ENCODE results near the gene PTTG1IP.
"Not testable (repeated sequence)": the region's sequence is repeated elsewhere in the genome, so short reads cannot be mapped to it uniquely, and the experiment has no call there.

Gene PTTG1IP

GRCh38 chr21:44912506-44913412, 39.3 kb upstream of the PTTG1IP start:
- not testable (repeated sequence) for H3K27me3 ChIP-seq (ENCODE audit: insufficient read depth, low read length); H3K79me1 ChIP-seq (ENCODE audit: low read length); H3K18ac ChIP-seq (ENCODE audit: low read length); H3K14ac ChIP-seq (ENCODE audit: low read length); H3K4me2 ChIP-seq (ENCODE audit: low read length); H2BK5ac ChIP-seq (ENCODE audit: low read depth, low read length, poor library complexity); H2BK12ac ChIP-seq (ENCODE audit: low read length); DNase-seq; H3K4me3 ChIP-seq (ENCODE audit: low read depth, low read length); H2AFZ ChIP-seq (ENCODE audit: insufficient read depth, low read length, poor library complexity); H3K36me3 ChIP-seq (ENCODE audit: control insufficient read depth in 1 of 2, insufficient read depth in 2 of 2, low read length in 2 of 2); H3K79me2 ChIP-seq (ENCODE audit: control insufficient read depth, insufficient read depth, low read length, poor library complexity); H3K23ac ChIP-seq (ENCODE audit: low read length); H3K9me3 ChIP-seq (ENCODE audit: insufficient read depth, low read depth, low read length); H2AK5ac ChIP-seq (ENCODE audit: low read length); H3K4ac ChIP-seq (ENCODE audit: low read depth, low read length); H2BK120ac ChIP-seq (ENCODE audit: insufficient read depth, low read length, poor library complexity); H4K12ac ChIP-seq (ENCODE audit: low read depth, low read length); H3K4me1 ChIP-seq (ENCODE audit: control insufficient read depth in 1 of 2, insufficient read depth in 2 of 2, low read length in 2 of 2); H3K9ac ChIP-seq (ENCODE audit: low read length); H4K91ac ChIP-seq (ENCODE audit: low read depth, low read length); H4K8ac ChIP-seq (ENCODE audit: low read depth, low read length); H3K27ac ChIP-seq (ENCODE audit: low read depth, low read length)
- WGBS (ENCODE audit: extremely low coverage, insufficient coverage, insufficient read length), result no CpG with 5 or more reads among the region's 25 CpGs

GRCh38 chr21:44912158-44912473, 38.6 kb upstream of the PTTG1IP start:
- Histone ChIP-seq H3K4ac (ENCODE audit: low read depth, low read length) (no peak overlapping the region), H4K8ac (ENCODE audit: low read depth, low read length) (no peak overlapping the region), H3K79me1 (ENCODE audit: low read length) (no peaks in the 10 kb centered on the region), H3K79me2 (ENCODE audit: control insufficient read depth, insufficient read depth, low read length, poor library complexity) (no peaks in the 10 kb centered on the region), H2BK12ac (ENCODE audit: low read length) (no peak overlapping the region), H3K14ac (ENCODE audit: low read length) (no peak overlapping the region), H3K9ac (ENCODE audit: low read length) (no peak overlapping the region), H2AFZ (ENCODE audit: insufficient read depth, low read length, poor library complexity) (no peak overlapping the region), H3K27ac (ENCODE audit: low read depth, low read length) (no peak overlapping the region), H4K12ac (ENCODE audit: low read depth, low read length) (no peak overlapping the region), H3K23ac (ENCODE audit: low read length) (no peak overlapping the region), H2AK5ac (ENCODE audit: low read length) (no peak overlapping the region), H4K91ac (ENCODE audit: low read depth, low read length) (no peak overlapping the region), H2BK120ac (ENCODE audit: insufficient read depth, low read length, poor library complexity) (no peak overlapping the region), H3K9me3 (ENCODE audit: insufficient read depth, low read depth, low read length) (no peaks in the 10 kb centered on the region), H3K4me3 (ENCODE audit: low read depth, low read length) (no peak overlapping the region), H3K27me3 (ENCODE audit: insufficient read depth, low read length) (no peaks in the 10 kb centered on the region), H3K36me3 (ENCODE audit: control insufficient read depth in 1 of 2, insufficient read depth in 2 of 2, low read length in 2 of 2) (no peaks in the 10 kb centered on the region), H3K18ac (ENCODE audit: low read length) (no peak overlapping the region), H3K4me2 (ENCODE audit: low read length) (no peak overlapping the region), H3K4me1 (ENCODE audit: control insufficient read depth in 1 of 2, insufficient read depth in 2 of 2, low read length in 2 of 2) (no peaks in the 10 kb centered on the region), H2BK5ac (ENCODE audit: low read depth, low read length, poor library complexity) (no peak overlapping the region)
- no CpG with 5 or more reads among the region's 8 CpGs for WGBS (ENCODE audit: extremely low coverage, insufficient coverage, insufficient read length)
- DNase-seq, result no peak

DNA sequence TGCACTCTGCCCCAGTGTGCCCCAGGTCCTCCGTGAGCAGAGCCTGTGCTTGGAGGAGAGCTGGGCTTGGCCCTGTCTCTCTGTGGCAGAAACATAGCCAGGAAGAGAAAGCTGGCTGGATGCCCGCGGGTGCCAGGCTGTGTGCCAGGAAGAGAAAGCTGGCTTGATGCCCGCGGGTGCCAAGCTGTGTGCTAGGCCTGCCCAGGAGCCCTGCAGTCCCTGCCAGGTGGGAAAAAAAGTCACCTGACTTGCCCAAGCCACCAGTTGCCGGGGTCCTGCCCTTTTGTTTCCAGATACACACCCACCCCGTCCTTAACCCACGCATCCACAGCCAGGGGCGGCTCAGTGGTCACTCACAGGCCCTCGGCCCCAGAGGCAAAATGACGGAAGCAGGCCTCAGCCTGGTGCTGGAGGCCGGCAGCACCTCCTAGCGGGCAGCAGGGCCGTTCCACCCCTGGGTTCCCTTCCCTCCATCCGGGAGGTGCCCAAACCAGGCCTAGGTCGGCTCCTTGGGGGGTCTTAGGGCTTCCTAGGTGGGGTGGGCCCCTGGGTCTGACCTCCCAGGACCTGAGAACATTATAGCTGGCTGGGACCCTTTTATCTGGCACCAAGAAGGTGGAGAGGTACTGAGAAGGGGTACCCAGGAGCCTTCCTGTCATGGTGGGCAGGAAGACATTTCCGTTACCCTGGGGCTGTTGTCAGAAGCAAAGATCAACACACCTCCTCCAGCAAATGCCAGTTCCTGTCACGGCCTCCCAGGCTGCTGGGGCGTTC, 38.1 kb upstream of the PTTG1IP start:
- Histone ChIP-seq H3K27me3 (ENCODE audit: insufficient read depth, low read length) (no peaks in the 10 kb centered on the region), H3K4me3 (ENCODE audit: low read depth, low read length) (peak overlapping the region; percentile 18), H4K12ac (ENCODE audit: low read depth, low read length) (no peak overlapping the region), H2BK120ac (ENCODE audit: insufficient read depth, low read length, poor library complexity) (no peak overlapping the region), H2BK5ac (ENCODE audit: low read depth, low read length, poor library complexity) (no peak overlapping the region), H3K36me3 (ENCODE audit: control insufficient read depth in 1 of 2, insufficient read depth in 2 of 2, low read length in 2 of 2) (no peaks in the 10 kb centered on the region), H3K27ac (ENCODE audit: low read depth, low read length) (no peak overlapping the region), H4K8ac (ENCODE audit: low read depth, low read length) (no peak overlapping the region), H3K4me1 (ENCODE audit: control insufficient read depth in 1 of 2, insufficient read depth in 2 of 2, low read length in 2 of 2) (no peaks in the 10 kb centered on the region), H4K91ac (ENCODE audit: low read depth, low read length) (no peak overlapping the region), H3K4ac (ENCODE audit: low read depth, low read length) (no peak overlapping the region), H2AFZ (ENCODE audit: insufficient read depth, low read length, poor library complexity) (no peak overlapping the region), H3K4me2 (ENCODE audit: low read length) (no peak overlapping the region), H3K18ac (ENCODE audit: low read length) (no peak overlapping the region), H3K9me3 (ENCODE audit: insufficient read depth, low read depth, low read length) (no peaks in the 10 kb centered on the region), H3K79me2 (ENCODE audit: control insufficient read depth, insufficient read depth, low read length, poor library complexity) (no peaks in the 10 kb centered on the region), H2AK5ac (ENCODE audit: low read length) (no peak overlapping the region), H3K79me1 (ENCODE audit: low read length) (no peaks in the 10 kb centered on the region), H3K23ac (ENCODE audit: low read length) (no peak overlapping the region), H3K9ac (ENCODE audit: low read length) (no peak overlapping the region), H3K14ac (ENCODE audit: low read length) (no peak overlapping the region), H2BK12ac (ENCODE audit: low read length) (no peak overlapping the region)
- WGBS (ENCODE audit: extremely low coverage, insufficient coverage, insufficient read length), result no CpG with 5 or more reads among the region's 19 CpGs
- peak in 1 of 2 donors; percentile 34 for DNase-seq

- Histone ChIP-seq H3K9ac (ENCODE audit: low read length) (no peak overlapping the region), H3K4me2 (ENCODE audit: low read length) (no peak overlapping the region), H3K27me3 (ENCODE audit: insufficient read depth, low read length) (no peaks in the 10 kb centered on the region), H2BK120ac (ENCODE audit: insufficient read depth, low read length, poor library complexity) (no peak overlapping the region), H3K4me1 (ENCODE audit: control insufficient read depth in 1 of 2, insufficient read depth in 2 of 2, low read length in 2 of 2) (no peaks in the 10 kb centered on the region), H3K4me3 (ENCODE audit: low read depth, low read length) (peak overlapping the region; percentile 18), H2BK5ac (ENCODE audit: low read depth, low read length, poor library complexity) (no peak overlapping the region), H3K9me3 (ENCODE audit: insufficient read depth, low read depth, low read length) (no peaks in the 10 kb centered on the region), H3K27ac (ENCODE audit: low read depth, low read length) (no peak overlapping the region), H3K23ac (ENCODE audit: low read length) (no peak overlapping the region), H2AFZ (ENCODE audit: insufficient read depth, low read length, poor library complexity) (no peak overlapping the region), H4K8ac (ENCODE audit: low read depth, low read length) (no peak overlapping the region), H3K18ac (ENCODE audit: low read length) (no peak overlapping the region), H3K14ac (ENCODE audit: low read length) (no peak overlapping the region), H4K12ac (ENCODE audit: low read depth, low read length) (no peak overlapping the region), H3K79me2 (ENCODE audit: control insufficient read depth, insufficient read depth, low read length, poor library complexity) (no peaks in the 10 kb centered on the region), H2AK5ac (ENCODE audit: low read length) (no peak overlapping the region), H2BK12ac (ENCODE audit: low read length) (no peak overlapping the region), H3K36me3 (ENCODE audit: control insufficient read depth in 1 of 2, insufficient read depth in 2 of 2, low read length in 2 of 2) (no peaks in the 10 kb centered on the region), H3K79me1 (ENCODE audit: low read length) (no peaks in the 10 kb centered on the region), H3K4ac (ENCODE audit: low read depth, low read length) (no peak overlapping the region), H4K91ac (ENCODE audit: low read depth, low read length) (no peak overlapping the region)
- DNase-seq, result no peak
- WGBS (ENCODE audit: extremely low coverage, insufficient coverage, insufficient read length), result no CpG with 5 or more reads among the region's 10 CpGs
Measured at GRCh38 chr21:44911068-44911383, 37.5 kb upstream of the PTTG1IP start.

Data from trophoblast cell (in vitro differentiated cells and primary cell).